ENCODE measurements around the gene SEMA3C.

The SEMA3C gene

DNA sequence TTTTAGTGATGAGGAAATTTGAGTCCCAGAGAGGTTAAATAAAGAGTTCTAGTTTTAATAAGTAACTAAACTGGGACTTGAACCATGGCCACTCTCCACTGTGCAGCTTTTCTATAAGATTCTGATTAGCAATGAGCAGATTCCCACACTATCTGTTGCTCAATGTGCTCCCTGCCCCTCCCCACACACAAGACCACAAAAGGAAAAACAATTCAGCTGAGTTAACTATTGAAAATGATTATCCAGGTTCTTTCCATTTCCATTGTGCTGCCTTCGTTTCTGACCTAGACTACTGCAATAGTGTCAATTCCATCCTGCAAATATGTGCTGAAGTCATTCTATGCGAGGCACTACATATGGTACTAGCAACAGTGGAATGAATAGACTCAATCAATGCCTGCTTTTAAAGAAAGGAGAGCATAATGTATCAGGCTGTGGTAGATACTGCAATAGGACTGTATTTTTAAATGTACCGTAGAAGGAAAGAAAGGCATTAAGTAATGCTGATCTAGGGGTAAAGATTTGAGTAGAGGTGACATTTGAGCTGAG is 97.0 kb downstream of the SEMA3C start:
- no peak for DNase-seq

DNA sequence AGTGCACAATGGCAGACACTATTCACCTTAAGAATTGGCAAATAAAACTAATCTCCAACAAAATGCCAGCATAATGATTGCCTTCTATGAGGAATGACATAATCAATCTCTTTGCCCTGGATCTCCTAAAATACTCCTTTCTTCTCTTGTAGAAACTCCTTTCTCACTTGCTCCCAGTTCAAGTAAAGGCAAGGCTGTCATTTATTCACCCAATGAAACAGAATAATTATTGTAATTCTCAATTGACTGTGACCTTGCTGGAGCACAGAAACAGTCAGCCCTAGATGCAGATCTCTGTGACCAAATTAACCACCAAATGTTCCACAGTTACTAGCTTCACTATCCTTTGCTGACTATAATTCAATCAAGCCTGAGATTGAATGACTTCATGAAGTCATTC is 99.3 kb downstream of the SEMA3C start:
- DNase-seq: no peak

DNA sequence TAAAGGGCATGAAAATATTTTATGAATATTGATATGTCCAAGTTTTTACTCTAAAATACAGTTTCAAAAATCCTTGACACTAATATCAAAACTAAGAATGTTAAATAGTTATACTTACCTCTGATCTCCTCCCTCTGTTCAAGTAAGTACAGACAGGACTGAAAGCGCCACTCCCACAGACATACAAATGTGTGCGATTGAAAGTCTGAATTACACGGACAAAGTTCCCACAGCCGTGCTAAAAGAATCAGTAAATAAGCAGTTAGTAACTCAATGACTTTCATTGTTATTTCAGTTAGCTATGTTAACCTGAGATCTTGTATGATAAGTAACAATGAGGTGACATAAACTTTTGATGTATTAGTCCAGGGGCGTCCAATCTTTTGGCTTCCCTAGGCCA is 100.7 kb downstream of the SEMA3C start:
- no peak for DNase-seq

DNA sequence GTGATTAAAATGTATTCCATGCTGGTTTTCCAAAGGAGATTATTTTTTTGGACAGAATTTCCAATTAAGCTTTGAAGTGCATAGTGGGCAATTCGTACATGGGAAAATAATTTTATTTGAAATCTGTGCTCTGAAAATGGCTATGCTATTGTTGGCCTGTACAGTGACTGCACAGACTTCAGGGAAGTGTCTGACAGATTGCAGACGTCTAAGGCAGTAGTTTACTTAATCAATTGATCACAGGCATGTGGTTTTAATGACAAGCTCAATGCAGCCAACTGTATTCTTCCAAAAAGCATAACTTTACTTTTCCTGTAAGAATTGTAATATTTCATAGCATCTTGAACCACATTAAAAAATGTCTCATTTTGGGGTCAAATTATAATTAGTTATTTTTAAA is 102.0 kb downstream of the SEMA3C start:
- DNase-seq: no peak

DNA sequence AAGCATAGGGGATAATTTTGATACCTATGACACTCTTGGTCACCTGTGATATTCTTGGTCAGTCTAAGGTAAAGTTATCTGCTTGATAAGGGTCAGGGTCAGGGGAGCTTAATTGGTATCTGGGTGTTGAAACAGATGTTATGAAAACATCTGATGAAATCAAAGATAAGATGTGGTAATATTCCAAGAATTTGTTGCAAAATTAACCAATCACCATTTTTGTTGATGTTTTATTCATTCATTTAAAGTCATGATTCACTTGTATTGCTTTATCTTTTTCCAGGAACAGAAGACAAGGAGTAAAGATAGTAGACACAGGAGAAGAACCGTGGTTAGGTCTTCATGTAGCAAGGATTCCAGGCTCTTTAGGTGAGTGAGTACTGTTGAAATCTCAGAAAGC is 103.1 kb downstream of the SEMA3C start:
- DNase-seq: no peak

DNA sequence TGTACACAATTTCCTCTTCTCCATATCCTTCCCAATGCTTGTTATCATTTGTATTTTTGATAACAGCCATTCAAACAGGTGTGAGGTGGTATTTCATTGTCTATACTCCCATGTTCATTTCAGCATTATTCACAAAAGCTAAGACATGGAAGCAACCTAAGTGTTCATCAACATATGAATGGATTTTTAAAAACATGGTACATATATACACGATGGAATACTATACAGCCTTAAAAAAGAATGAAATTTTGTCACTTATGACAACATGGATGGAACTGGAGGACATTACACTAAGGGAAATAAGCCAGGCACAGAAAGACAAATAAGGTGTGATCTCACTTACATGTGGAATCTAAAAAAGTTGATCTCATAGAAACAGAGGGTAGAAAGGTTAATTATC is 109.3 kb downstream of the SEMA3C start:
- no peak for DNase-seq

DNA sequence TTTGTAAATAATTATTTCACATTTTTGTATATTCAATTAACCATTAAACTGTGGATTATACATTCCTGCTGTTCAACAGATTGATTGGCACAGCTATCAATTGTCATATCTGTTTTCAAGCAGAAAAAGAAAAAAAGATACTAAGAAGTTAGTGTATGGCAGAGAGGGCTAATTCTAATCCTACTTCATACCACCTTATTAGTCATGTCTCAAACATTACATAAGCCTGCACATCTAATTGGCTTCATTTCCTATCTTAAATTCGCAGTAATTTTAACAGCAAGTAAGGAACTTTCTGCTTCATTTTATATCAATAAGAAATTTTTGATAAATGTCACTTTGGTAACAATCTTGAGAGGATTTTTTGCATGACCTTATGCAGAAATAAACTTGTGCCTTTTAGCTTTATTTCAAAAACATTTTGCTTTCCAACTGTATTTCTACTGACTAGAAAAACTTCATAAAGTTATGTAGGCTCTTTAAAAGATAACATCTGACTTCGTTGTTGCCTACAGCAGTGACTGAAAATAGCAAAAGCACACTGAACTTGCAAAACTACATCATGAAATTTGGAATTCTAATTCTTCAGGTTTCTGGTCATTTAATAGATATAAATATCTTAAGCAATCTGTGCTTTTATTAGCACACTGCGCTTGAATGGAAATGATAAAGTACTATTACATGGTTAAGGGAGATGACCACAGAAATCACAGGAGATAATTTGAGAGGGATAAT is 111.5 kb downstream of the SEMA3C start:
- DNase-seq: no peak

DNA sequence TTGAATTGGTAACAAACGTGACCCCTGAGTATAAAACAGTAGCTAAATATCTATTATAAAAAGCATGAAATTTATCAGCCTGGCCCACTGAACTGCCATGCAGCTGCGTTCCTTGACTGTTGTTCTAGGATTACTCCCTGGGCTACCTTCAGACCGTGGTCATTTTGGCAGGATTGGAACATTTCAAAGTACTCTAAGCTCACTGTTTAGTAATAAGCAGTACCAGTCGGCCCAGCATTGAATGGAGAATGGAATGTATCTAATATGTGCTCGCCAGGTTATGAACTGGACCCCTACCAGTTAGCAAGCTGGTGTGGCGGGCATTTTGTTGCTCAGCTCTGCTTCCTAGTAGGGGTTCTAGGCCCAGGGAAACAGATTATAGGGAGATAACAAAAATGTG is 112.2 kb downstream of the SEMA3C start:
- no peak for DNase-seq

DNA sequence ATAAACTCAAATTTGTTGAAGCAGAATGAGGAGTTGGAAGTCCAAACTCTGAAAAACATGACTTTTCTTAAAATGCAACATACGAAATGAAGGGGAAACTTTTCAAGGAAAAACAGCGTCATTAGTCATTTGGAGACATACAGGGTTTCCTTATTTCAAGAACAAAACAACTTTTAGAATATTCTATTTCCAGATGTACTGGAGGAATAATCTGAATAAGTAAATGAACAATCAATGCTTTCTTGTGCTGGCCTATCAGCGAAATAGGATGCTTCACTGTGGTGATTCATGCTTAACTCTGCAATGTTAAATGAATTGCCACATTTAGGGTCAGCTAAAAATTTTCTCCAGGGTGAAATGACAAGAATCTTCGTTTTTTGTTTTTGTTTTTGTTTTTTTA is 114.3 kb downstream of the SEMA3C start:
- no peak for DNase-seq

DNA sequence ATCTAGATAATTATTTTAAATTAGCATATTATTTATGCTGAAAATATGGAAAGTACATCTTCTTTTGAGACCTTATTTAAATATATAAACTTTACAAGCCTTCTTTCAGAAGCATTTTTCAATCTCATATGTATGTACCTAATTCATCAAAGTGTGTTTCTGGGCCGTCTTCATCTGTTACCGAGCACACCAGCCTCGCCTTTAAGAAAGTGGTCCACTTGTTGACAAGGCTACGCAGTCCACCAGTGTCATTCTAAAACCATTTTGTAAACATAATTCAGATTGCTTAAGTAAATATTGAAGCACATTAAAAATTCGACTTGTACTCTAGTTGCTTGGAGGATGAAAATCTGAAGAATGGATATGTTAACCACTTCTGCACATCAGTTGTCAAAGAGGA is 116.3 kb downstream of the SEMA3C start:
- no peak for DNase-seq

DNA sequence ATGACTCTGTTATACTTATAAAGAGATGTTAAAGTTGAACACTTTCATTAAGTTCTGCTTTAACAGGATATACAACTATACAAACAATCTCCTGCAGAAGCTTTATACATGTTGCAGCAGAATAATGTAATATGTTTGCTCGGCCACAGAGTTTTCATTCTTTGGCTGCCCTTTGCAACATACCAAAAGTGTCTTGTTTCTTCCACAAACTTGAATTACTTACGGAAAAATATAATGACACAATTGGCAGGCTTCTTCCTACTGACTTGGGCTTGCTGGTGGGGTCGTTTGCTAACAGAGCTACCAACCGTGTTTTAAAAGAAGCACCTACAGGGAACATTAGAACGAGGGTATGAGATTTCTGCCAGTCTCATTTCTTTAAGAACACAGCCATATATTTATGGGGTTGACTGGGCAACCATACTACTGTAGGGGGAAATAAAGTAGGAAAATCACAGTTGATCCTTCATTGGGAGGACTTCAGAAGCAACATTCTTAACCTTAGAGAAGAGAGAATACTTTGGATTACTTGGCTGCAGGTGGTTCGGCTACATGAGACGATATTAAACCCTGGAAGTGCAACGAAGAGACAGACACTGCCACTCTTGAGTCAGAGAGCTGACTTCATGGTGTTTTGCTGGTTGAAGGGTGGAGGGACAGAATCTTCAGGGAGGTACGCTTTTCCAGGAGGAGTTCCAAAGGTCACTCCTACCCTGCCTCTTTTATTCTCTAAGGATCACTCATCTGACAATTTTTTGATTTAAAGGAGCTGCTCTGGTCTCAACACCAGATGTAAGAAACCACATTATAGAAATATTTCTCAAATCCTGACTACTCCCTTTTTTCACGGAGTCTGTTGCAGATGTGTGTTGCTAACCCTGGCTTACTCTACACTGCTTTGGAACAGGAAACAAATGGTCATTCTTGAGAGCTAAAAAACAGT is 123.9 kb downstream of the SEMA3C start:
- DNase-seq: no peak

DNA sequence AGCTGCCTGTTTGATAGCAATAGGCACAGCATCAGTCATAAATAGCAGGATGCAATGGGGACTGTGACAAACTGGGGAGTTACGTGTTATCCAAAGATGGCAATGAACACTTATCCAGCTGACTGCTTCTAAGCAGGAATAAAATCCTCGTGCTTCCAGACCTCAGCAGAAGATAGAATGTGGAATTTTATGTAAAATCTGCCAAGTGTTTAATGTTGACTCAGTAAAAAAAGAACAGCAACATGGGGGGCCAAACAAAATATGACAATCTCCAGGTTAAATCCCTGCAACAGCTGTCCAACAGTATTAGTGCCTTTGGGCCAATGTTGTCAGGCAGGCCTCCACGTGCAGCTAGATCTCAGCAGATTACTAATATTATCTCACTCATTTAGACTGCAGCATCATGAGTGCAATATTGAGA is 127.3 kb downstream of the SEMA3C start:
- DNase-seq: no peak

DNA sequence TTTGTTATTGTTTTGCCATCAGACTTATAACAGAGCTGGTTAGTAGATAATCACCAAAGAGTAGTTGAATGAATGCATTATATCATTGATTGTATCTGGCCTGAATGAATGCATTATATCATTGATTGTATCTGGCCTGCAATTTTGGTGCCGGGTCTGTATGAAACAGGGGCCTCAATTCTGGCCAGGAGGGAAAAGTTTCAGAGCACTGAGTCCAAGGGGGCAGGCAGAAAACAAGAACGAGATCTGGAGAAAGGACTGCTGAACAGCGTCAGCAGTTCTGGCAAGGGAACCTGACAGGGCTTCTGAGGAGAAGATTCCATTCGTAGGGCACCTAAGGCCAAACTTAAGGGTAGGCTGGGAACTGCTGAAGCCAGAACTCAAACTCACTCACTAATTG is 128.0 kb downstream of the SEMA3C start:
- no peak for DNase-seq

DNA sequence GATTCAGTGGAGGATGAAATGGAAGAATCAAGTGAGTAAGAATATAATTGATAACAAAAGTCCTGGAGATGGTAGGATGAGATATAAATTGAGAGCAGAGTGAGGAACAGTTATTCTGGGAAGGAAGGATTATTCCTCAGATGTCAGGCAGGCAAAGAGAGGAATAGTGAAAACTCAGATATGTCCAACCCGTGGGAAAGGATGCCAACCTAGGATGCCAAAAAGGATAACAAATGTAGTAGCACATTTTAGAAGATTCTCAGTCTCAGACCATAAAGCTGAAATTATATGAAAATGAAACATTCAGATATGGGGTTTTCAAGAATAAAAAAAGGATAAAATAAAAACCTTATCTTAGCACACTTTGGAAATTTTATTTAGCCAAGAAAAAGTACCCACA is 131.1 kb downstream of the SEMA3C start:
- DNase-seq: no peak

DNA sequence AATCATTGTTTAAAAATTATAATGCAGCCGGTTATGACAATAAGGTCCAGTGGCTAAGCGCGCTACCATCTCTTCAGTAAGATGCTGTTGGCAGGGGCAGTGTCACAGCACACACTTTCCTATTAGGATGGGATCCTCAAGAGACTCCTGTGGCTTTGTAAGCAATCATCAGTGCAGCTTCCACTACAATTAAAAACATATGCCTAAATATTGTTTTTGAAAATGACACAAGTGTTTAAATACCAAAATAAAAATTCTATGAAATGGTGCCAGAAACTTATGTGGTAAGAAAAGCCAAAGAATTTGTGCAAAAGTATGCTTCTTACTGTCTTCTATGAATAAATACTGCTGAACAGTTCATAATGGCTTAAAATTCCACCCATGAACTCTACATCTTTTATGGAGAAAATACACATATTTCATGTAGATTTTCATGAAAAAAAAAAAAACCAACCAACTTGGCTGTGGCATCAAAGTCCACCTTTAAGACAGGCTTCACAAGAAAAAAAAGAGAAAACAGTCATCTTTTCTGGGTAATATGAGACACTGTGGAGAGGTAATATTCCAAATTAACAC is 132.8 kb downstream of the SEMA3C start:
- DNase-seq: no peak

DNA sequence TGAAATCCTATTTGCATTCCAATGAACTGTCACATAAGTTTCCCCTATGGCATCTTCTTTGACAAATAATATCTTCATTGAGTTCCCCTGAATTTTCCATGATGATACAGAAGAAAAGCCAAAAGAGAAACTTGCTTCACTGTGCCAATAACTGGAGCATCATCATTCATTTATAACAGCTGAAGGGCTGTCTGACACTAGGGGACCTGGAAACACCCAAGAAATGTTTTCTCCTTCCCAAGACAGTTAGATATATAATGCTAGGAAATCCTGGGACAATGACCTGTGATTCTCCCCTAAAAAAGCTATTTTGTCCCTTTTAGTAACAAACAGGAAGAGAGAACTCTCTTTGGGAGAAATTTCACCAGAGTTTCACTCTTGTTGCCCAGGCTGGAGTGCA is 133.6 kb downstream of the SEMA3C start:
- DNase-seq: no peak

DNA sequence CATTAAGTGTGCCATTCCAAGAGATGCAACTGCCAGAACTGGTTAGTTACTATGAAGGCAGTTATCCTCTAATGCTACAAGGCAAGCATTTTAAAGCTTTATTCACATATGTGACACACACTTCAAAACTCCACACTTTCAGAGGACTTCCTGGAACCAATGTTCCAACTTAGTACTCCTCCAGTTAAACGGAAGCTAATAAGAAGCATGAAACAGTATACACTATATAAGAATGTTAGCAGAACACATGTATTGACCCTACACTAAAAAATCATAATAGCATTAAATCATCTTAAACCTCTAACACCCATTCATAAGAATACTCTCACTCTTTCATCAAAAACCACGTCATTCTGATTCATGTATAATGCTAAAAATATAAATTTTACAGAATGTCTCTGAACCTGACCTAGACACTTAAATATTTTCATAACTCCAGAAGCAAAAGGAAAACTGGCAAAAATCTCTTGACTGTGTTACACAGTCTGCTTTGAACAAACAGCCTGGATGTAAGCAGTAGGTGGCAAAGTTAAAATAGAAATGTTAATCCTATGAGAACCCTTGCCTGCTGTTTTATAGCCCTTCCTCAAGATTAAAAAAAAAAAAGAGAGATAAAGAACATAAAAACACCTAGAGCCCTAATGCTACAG is 135.0 kb downstream of the SEMA3C start:
- no peak for DNase-seq

DNA sequence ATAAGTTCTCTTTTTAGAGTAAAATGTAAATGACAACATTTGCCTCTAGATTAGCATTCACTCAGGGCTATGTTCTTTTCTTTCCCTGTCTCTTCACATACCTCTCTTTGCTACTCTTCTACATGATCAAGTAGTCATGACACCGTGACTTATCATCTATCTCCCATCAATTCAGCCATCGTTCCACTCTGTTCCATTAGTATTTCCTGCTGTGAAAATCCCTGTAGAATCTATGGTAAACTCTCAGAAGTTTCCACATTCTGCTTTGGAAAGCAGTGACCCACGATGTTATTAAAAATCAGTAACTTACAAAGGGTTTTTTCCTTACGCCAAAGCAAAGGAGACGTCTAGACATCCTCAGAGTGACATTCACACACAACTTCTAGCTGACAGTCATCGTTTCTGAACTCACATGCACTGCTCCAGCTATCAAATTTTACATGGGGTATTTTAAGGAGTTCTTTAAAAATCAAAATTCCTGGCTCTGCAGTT is 135.6 kb downstream of the SEMA3C start:
- DNase-seq: no peak

DNA sequence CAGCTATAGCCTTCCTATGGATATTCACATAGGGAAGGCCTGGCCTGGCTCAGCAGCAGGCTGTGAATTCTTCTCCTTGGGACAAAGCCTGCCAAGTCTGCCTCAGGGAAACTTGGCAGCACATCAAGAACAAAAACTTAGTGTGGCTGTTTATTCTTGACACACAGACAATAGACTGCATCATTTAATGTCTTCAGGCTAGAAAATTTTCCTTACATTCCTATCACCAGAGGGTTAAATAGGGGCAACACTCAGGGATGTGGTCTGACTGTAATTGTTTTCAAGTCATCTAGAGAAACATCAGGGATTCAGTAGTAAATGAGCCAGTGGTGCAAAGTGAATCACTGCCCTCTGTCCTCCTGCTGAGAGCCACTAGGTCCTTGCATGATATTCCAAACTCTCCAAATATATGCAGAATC is 137.3 kb downstream of the SEMA3C start:
- DNase-seq: no peak

DNA sequence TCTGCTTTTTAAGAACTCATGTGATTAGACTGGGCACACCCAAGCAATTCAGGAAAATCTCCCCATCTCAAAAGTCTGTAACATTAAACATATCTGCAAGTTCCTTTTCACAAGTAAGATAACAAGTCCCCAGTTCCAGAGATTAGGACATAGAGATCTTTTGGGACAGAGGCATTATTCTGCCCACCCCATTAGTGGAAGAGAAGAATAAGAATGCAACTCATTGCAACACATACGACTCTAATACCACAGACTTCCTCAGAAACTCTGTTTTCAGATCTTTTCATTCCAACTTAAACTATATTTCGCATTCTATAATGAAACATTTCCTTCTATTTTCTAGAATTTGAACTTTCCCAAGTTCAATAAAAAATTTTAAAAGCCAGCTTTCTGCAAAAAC is 137.7 kb downstream of the SEMA3C start:
- DNase-seq: no peak

DNA sequence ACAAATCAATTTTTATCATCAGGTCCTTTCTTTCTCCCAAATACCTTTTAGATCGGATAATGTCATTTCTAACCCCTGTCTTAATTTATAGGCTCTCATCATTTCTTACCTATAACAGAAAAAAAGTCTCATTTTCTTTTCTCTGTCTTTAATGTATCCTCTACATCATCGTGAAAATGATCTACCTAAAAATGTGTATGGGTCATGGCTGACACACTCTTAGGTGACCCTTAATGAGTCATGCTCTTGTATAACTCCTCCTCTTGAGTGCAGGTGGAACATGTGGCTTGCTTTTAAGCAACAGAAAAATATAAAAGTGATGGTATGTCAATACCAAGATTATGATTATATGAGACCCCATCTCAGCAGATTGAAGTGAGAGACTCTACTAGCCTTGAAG is 139.4 kb downstream of the SEMA3C start:
- no peak for DNase-seq

DNA sequence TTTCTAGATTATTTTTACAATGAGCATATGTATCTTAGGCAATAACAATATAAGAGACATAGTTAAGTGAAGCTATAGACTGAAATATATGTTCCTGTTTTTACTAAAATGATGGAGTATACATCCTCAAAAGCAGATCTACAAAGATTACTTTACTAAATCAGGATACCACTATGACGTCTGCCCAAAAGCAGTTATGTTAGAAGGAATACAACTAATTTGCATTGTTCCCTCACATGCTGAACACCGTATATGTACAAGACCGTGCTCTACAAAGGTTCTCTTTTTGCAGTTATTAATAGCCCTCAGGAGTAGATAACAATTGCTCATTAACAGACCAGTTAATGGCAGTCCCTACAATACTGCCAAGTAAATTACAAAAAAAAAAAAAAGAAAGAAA is 143.0 kb downstream of the SEMA3C start:
- DNase-seq: no peak

DNA sequence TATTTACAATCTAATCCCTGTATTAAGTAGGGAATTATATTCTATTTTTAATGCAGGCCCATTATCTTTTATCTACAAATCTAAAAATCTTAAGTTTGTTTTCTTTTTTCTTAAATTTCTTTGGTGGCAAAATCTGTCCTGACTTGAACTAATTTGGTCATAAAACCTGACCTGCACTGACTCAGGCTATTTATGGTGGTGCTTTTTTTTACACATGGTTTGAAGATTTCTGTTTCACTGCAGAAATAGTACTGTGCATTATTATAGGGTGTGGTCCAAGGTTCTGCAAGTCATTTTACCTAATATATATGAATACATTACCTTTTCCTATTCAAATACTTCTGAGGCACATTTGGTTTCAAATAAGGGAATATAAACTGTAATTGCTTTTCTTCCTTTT is 143.4 kb downstream of the SEMA3C start:
- DNase-seq: no peak
